Activated T-cell treated with anti-CD3 and anti-CD28 coated beads, Interleukin-2, amount 50 U/mL, for 1 hour (primary cell): ENCODE measurements around the gene DBNDD2.

Source experiments
- DNase-seq: peaks from one replicate; pipeline ENCODE4 v3.0.0-alpha.2; 2020

Gene DBNDD2

GRCh38 chr20:45419188-45420091 is 11.4 kb downstream of the DBNDD2 start:
- DNase-seq, result no peak

- no peak for DNase-seq
Observed at GRCh38 chr20:45420125-45420524, 12.0 kb downstream of the DBNDD2 start.

- no peak for DNase-seq
Observed at GRCh38 chr20:45423700-45424099, 15.6 kb downstream of the DBNDD2 start.

DNA sequence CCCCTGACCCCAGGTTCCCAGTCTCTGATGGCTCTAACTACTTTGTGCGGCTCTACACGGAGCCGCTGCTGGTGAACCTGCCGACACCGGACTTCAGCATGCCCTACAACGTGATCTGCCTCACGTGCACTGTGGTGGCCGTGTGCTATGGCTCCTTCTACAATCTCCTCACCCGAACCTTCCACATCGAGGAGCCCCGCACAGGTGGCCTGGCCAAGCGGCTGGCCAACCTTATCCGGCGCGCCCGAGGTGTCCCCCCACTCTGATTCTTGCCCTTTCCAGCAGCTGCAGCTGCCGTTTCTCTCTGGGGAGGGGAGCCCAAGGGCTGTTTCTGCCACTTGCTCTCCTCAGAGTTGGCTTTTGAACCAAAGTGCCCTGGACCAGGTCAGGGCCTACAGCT is 17.5 kb downstream of the DBNDD2 start:
- no peak for DNase-seq

- no peak for DNase-seq
Observed at GRCh38 chr20:45426320-45427016, 18.4 kb downstream of the DBNDD2 start.

GRCh38 chr20:45427236-45428149 is 19.4 kb downstream of the DBNDD2 start:
- no peak for DNase-seq

GRCh38 chr20:45429618-45430017 is 21.5 kb downstream of the DBNDD2 start:
- DNase-seq, result no peak

GRCh38 chr20:45432294-45432693 is 24.2 kb downstream of the DBNDD2 start:
- DNase-seq, result no peak

GRCh38 chr20:45433316-45433715 is 25.2 kb downstream of the DBNDD2 start:
- DNase-seq, result no peak

DNA sequence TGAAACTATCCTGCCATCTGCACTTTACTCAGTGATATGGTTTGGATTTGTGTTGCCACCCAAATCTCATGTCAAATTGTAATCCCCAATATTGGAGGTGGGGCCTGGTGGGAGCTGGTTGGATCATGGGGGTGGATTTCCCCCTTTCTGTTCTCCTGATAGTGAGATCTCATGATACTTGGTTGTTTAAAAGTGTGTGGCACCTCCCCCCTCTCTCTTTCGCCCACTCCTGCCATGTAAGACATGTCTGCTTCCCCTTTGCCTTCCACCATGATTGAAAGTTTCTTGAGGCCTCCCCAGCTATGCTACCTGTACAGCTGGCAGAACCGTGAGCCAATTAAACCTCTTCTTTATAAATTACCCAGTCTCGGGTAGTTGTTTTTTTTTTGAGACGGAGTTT is 25.9 kb downstream of the DBNDD2 start:
- DNase-seq, result no peak

- DNase-seq, result peak; percentile 92
Observed at GRCh38 chr20:45436732-45437485, 28.8 kb downstream of the DBNDD2 start.

DNA sequence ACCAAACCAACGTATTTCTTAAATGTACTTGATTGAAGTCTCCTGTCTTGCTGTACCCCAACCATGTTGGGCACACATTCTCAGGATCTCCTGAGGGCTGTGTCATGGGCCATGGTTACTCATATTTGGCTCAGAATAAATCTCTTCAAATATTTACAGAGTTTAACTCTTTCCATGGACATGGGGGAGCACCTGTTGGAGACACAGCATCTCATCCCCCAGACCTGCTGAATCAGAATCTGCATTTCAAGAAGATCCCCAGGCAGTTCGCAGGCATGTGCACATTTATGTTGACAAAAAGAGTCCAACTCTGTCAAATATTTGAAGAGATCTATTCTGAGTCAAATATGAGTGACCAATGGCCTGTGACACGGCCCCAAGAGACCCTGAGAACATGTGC is 32.3 kb downstream of the DBNDD2 start:
- no peak for DNase-seq

DNA sequence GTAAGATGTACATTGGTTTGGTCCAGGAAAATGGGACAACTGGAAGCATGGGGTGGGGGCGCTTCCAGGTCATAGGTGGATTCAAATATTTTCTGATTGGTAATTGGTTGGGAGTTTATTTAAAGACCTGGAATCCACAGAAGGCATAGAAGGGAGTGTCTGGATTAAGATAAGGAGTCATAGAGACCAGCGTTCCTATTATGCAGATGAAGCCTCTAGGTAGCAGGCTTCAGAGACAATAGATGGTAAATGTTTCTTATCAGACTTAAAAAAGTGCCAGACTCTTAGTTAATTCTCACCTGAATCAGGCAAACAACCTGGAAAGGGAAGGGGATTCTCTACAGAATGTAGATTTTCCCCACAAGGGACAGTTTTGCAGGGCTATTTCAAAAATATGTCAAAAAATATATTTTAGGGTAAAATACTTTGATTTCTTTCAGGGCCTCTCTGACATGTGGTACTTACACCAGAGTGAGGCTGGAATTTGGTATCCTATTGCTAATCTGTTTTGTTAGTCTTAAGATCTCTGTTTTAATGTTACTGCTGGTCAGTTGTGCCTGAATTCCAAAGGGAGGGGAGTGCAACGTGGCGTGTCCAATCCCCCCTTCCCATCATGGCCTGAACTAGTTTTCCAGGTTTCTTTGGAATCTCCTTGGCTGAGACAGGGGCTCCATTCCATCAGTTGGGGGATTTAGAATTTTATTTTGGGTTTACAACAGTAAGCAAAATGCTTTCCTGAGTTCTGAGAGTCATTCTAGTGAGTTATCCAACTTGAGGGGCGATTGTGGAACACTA is 33.0 kb downstream of the DBNDD2 start:
- DNase-seq, result no peak

GRCh38 chr20:45441746-45442145 is 33.7 kb downstream of the DBNDD2 start:
- DNase-seq, result no peak

DNA sequence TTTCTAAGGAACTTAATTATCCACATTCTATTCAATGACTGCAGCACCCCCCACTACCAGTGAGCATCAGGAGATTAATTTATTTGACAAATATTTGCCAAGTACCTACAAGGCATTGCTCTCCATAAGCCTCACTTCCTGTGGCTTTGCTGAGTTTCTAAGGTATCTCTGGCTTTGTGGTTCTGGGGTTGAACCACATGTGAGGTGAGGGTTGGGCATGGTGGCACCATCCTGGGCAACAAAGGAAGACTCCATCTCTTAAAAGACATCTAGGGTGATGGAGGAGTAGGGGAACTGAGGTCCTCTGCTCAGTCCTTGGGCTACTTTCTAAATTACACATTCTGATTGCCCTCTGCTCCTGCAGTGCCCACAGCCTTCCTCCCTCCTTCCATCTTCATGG is 36.0 kb downstream of the DBNDD2 start:
- no peak for DNase-seq

DNA sequence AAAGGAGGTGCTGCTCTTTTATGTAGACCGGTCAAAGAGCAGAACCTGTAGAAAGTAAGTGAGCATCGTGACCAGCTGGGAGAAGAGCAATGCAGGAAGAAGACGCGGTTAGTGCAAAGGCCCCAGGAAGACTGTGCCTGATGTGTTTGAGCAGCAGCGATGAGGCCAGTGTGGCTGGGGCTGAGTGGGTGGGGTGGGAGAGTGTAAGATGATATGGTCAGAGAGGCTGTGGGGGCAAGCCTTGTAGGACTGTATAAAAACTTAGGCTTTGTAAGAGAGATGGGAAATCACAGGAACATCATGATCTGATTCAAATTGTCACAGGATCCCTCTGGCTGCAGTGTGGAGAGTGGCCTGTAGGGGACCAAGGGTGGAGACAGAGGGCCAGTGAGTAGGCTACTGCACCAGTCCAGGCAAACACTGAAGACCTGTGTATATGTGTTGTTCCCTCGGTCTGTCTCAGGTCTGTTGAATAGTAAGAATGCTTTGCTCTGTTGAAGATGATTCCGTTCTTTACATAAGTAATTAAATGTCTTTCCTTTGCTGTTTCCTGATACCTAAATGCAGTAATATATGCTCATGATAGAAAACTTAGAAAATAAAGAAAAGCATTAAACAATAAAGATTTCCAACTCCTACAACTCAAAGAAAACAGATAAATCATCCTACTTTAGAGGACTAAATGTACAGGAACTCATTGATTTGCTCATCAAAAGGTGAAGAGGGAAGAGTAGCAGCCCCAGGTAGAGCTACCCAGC is 37.9 kb downstream of the DBNDD2 start:
- DNase-seq, result peak; percentile 39

GRCh38 chr20:45448270-45448669 is 40.2 kb downstream of the DBNDD2 start:
- DNase-seq, result no peak

DNA sequence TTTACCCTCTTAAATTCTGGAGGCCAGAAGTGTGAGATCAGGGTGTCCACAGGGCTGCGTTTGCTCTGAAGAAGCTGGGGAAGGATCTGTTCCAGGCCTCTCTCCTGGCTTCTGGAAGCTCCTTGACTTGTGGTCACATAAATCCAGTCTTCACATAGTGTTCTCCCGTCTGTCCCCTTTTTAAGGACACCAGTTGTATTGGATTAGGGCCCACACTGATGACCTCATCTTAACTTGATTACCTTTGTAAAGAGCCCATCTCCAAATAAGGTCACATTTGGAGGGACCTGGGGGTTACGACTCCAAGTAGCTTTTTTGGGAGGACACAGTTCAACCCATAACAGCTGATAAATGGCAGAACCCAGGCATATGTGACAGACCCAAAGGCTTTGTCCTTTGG is 41.4 kb downstream of the DBNDD2 start:
- no peak for DNase-seq

DNA sequence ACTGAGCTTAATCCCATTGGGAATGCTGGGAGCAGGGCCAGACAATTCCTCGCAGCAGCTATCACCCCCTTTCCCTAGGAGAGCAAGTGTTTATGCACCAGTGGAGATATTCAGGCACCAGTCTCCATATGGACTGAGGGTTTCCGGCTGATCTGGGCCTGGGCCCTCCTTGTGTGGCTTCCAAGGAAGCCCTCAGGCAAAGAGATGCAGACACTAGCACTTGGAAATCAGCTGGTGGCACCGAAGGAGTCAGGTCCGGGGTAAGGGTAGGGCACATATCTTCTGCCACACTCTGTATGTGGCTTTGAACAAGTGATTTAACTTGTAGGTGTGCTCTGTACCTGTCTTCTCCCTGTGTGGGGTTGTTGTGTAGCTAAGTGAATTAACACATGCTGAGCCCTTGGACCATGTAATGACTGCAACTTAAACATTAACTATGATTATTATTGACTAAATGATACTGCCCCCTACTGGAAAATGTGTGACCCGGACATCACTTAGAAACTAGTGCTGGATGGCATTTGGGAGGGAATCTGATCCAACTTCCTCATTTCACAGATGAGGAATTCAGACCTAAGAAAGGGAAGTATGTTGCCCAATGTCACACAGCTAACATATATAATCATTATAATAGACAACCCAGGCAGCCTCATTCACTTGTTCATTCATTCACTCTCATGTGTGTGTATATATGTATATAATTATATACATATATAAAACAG is 42.2 kb downstream of the DBNDD2 start:
- DNase-seq, result no peak

DNA sequence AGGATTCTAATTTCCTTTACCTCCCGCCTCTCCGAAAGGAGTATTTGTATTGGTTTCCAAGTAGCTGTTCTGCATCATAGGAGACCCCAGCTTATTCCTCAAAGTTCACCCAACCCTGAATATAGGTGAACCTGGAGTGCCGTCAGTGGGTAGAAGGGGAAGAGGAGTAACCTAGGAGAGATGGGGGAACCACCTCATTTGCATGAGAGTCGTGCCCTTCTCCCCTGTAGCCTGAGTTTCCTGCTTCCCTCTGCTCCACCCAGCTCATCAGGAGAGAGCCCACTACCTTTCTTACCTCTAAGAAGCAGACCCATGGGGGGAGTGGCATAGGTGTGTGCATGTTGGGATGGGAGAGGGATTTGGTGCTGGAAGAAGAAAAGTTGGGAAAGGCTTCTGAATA is 44.1 kb downstream of the DBNDD2 start:
- no peak for DNase-seq
